RWPE1 (cell line): ENCODE results near the gene STK35.

Experiments
- CTCF ChIA-PET: fragments of 350-600 bp; sonication (Branson Sonifier 250); formaldehyde crosslinking; extraction: SDS; loops from one replicate; lab custom pipeline; 2021; lab: Yijun Ruan, JAX
- POLR2A ChIA-PET: fragments of 400-600 bp; formaldehyde crosslinking; extraction: SDS; loops from one replicate; lab custom pipeline; 2020; ENCODE audit warnings: antibody characterized with exemption; ENCODE audit not compliant: low non-redundant PET; lab: Yijun Ruan, JAX
- DNase-seq: peaks from one replicate; pipeline ENCODE4 v3.0.0; 2012; ENCODE audit warnings: low spot score
- H3K27ac ChIP-seq: fragments of 450-650 bp; 2 replicates; pipeline ENCODE4 v1.5.1; 2017
- TF ChIP-seq, protein P1 (sequence below): fragments of 450-650 bp; conservative IDR thresholded peaks from 2 replicates; pipeline ENCODE4 v1.5.1; 2017; ENCODE audit warnings: low read depth, mild to moderate bottlenecking

STK35 gene

DNA sequence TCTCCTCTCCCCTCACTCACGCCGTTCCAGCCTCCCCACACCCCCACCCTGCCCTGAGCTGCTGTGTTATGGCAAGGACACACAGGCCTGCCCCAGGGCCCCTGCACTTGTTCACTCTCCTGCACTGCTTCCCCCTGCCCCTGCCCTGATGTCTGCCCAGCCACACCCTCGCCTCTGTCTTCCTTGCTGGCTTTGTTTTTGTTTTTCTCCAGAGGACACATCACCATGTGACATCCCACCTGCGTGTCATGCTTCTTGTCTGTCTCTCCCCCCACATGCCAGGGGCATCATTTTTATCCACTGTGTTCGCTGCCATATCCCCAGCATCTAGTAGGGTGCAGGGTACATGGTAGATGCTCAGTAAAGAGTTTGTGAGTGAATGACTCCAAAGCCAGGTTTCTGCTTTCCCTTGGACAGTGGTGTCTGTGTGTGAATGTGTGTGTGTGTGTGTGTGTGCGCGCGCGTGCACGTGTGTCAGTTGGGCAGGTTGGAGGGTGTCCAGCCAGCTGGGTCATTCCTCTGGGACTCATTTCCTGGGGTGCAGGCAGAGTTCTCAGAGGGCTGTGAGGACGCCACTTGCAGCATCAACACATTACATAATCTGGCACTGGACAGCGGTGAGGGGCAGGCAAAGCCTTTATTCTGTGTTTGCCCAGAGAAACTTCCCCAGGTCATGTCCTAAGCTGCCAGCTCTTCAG lies 60.6 kb downstream of the STK35 start:
- POLR2A ChIA-PET, result no interaction called here
- CTCF ChIA-PET, result interaction anchor here (0.5 to 2.3 kb wide), 5 partner anchors 10 to 152 kb away, joined by 3 to 10 read pairs (median 3); no protein-coding TSS in a partner anchor
- no peak for DNase-seq

GRCh38 chr20:2162823-2163166 lies 61.2 kb downstream of the STK35 start:
- ChIA-PET POLR2A (no interaction called here), CTCF (interaction anchor here (0.6 to 1.8 kb wide), 2 partner anchors 10 to 13 kb away, joined by 3 to 10 read pairs; no protein-coding TSS in a partner anchor)
- TF ChIP-seq, protein P1, sequence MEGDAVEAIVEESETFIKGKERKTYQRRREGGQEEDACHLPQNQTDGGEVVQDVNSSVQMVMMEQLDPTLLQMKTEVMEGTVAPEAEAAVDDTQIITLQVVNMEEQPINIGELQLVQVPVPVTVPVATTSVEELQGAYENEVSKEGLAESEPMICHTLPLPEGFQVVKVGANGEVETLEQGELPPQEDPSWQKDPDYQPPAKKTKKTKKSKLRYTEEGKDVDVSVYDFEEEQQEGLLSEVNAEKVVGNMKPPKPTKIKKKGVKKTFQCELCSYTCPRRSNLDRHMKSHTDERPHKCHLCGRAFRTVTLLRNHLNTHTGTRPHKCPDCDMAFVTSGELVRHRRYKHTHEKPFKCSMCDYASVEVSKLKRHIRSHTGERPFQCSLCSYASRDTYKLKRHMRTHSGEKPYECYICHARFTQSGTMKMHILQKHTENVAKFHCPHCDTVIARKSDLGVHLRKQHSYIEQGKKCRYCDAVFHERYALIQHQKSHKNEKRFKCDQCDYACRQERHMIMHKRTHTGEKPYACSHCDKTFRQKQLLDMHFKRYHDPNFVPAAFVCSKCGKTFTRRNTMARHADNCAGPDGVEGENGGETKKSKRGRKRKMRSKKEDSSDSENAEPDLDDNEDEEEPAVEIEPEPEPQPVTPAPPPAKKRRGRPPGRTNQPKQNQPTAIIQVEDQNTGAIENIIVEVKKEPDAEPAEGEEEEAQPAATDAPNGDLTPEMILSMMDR, result no peak
- no peak for DNase-seq
- H3K27ac ChIP-seq, result no peak overlapping the region

More for the DNA sequence above, 60.6 kb downstream of the STK35 start:
- TF ChIP-seq, protein P1, result no peak
- no peak overlapping the region for H3K27ac ChIP-seq

GRCh38 chr20:2163312-2163711 lies 61.7 kb downstream of the STK35 start:
- POLR2A ChIA-PET, result no interaction called here
- no peak overlapping the region for H3K27ac ChIP-seq
- CTCF ChIA-PET, result interaction anchor here (0.6 to 1.8 kb wide), 2 partner anchors 9 to 386 kb away, joined by 4 to 10 read pairs; no protein-coding TSS in a partner anchor
- no peak for DNase-seq
- TF ChIP-seq, protein P1, result no peak

GRCh38 chr20:2163757-2164156 lies 62.1 kb downstream of the STK35 start:
- no peak overlapping the region for H3K27ac ChIP-seq
- DNase-seq, result no peak
- TF ChIP-seq, protein P1, result no peak
- CTCF ChIA-PET, result interaction anchor here (0.6 to 1.8 kb wide), 2 partner anchors 9 to 387 kb away, joined by 4 to 10 read pairs; no protein-coding TSS in a partner anchor
- POLR2A ChIA-PET, result no interaction called here

GRCh38 chr20:2164421-2164820 lies 62.8 kb downstream of the STK35 start:
- TF ChIP-seq, protein P1, result no peak
- ChIA-PET CTCF (interaction anchor here (1.8 kb wide), 1 partner anchor 8 kb away, joined by 10 read pairs; no protein-coding TSS in a partner anchor), POLR2A (no interaction called here)
- DNase-seq, result no peak
- H3K27ac ChIP-seq, result no peak overlapping the region

- H3K27ac ChIP-seq, result no peak overlapping the region
Observed at GRCh38 chr20:2164966-2165365, 63.3 kb downstream of the STK35 start.

More at GRCh38 chr20:2164966-2165365, 63.3 kb downstream of the STK35 start:
- DNase-seq, result no peak
- TF ChIP-seq, protein P1, result no peak
- ChIA-PET POLR2A (no interaction called here), CTCF (no interaction called here)
